Suprapubic skin (tissue), 4 donors: ENCODE results near the gene ACSL1. TPM values are rescaled to one million over a fixed set of nuclear protein-coding genes. Genes with fewer than 3 reads are reported as not detected.

Source experiments
- DNase-seq, 2 donors: peaks; one replicate each; pipeline ENCODE4 v3.0.0-alpha.2; 2019; ENCODE audit warnings: low spot score in 2 of 2
- H3K27ac ChIP-seq: fragments of 200-600 bp; sonication (generic); one replicate; pipeline ENCODE4 v1.5.1; 2019
- H3K27me3 ChIP-seq: fragments of 200-600 bp; sonication (generic); one replicate; pipeline ENCODE4 v1.5.1; 2019
- H3K36me3 ChIP-seq: fragments of 200-600 bp; sonication (generic); one replicate; pipeline ENCODE4 v1.5.1; 2019
- H3K4me1 ChIP-seq: fragments of 200-600 bp; sonication (generic); one replicate; pipeline ENCODE4 v1.5.1; 2019
- H3K4me3 ChIP-seq: fragments of 200-600 bp; sonication (generic); one replicate; pipeline ENCODE4 v1.5.1; 2019; ENCODE audit warnings: mild to moderate bottlenecking
- H3K9me3 ChIP-seq: fragments of 200-600 bp; sonication (generic); one replicate; pipeline ENCODE4 v1.5.1; 2019
- CTCF ChIP-seq, 2 donors: fragments of 200-600 bp in 1 of 2; fragments of 450-650 bp in 1 of 2; sonication (generic) in 1 of 2; IDR thresholded peaks; one replicate each; pipeline ENCODE4 v1.5.1; 2016 to 2019; ENCODE audit warnings: antibody characterized with exemption in 2 of 2, mild to moderate bottlenecking in 1 of 2, moderate library complexity in 1 of 2
- EP300 ChIP-seq: sonication (generic); formaldehyde crosslinking; IDR thresholded peaks from one replicate; pipeline ENCODE4 v1.6.1; 2017; ENCODE audit warnings: antibody characterized with exemption
- POLR2A ChIP-seq, 2 donors: fragments of 450-650 bp; IDR thresholded peaks; one replicate each; pipeline ENCODE4 v1.6.1; 2017; ENCODE audit warnings: antibody characterized with exemption in 2 of 2, mild to moderate bottlenecking in 2 of 2, moderate library complexity in 2 of 2
- POLR2AphosphoS5 ChIP-seq, 3 donors: sonication (generic); formaldehyde crosslinking; IDR thresholded peaks; one replicate each; pipeline ENCODE4 v1.6.1; 2017; ENCODE audit warnings: antibody characterized with exemption in 3 of 3
- WGBS: methylation state at CpG from one replicate; pipeline ENCODE4 v1.1.5; 2018; 5-methylcytosine and 5-hydroxymethylcytosine counted together
- total RNA-seq, 4 donors: library from RNA; depleted of rRNA; stranded (reverse); fragments of >200 nt; gene quantifications; one replicate each; pipeline ENCODE4 v1.1.0, GENCODE V29; 2016

Gene ACSL1
- total RNA-seq, 4 donors from 2014 or later: 236 to 420 (median 277) TPM

GRCh38 chr4:184803133-184803532 is 22.6 kb downstream of the ACSL1 start:
- Histone ChIP-seq H3K36me3 (peaks cover 6% of the 10 kb centered on the region), H3K9me3 (no peaks in the 10 kb centered on the region), H3K4me3 (peak overlapping the region; percentile 24), H3K4me1 (peaks cover 79% of the 10 kb centered on the region), H3K27ac (peak overlapping the region; percentile 72), H3K27me3 (no peaks in the 10 kb centered on the region)
- TF ChIP-seq EP300 (no peak), CTCF (IDR thresholded peaks at IDR 0.05) (no peak), POLR2A (IDR thresholded peaks at IDR 0.05) (no peak), POLR2AphosphoS5 (IDR thresholded peaks at IDR 0.05) (no peak)
- 98% methylated on average over 16 of the region's 16 CpGs for WGBS
- no peak for DNase-seq

GRCh38 chr4:184802697-184803015 is 23.1 kb downstream of the ACSL1 start:
- no peak for TF ChIP-seq POLR2AphosphoS5 (IDR thresholded peaks at IDR 0.05)
- TF ChIP-seq EP300: no peak
- TF ChIP-seq CTCF (IDR thresholded peaks at IDR 0.05): no peak
- TF ChIP-seq POLR2A (IDR thresholded peaks at IDR 0.05): no peak
- Histone ChIP-seq H3K4me1 (peaks cover 74% of the 10 kb centered on the region), H3K27me3 (no peaks in the 10 kb centered on the region), H3K9me3 (no peaks in the 10 kb centered on the region), H3K36me3 (peaks cover 10% of the 10 kb centered on the region), H3K4me3 (peak overlapping the region; percentile 24), H3K27ac (peak overlapping the region; percentile 72)
- DNase-seq: no peak
- 58% methylated on average over 9 of the region's 9 CpGs for WGBS

GRCh38 chr4:184801781-184802696 is 23.7 kb downstream of the ACSL1 start:
- Histone ChIP-seq H3K27me3 (no peaks in the 10 kb centered on the region), H3K9me3 (no peaks in the 10 kb centered on the region), H3K27ac (peak overlapping the region; percentile 72), H3K4me3 (peak overlapping the region; percentile 24), H3K4me1 (peaks cover 68% of the 10 kb centered on the region), H3K36me3 (peaks cover 16% of the 10 kb centered on the region)
- TF ChIP-seq POLR2A (IDR thresholded peaks at IDR 0.05): no peak
- no peak for TF ChIP-seq CTCF (IDR thresholded peaks at IDR 0.05)
- TF ChIP-seq POLR2AphosphoS5 (IDR thresholded peaks at IDR 0.05): no peak
- no peak for TF ChIP-seq EP300
- WGBS: 51% methylated on average over 10 of the region's 10 CpGs
- no peak for DNase-seq

- peaks cover 43% of the 10 kb centered on the region for H3K4me1 ChIP-seq
- H3K9me3 ChIP-seq: no peaks in the 10 kb centered on the region
- H3K4me3 ChIP-seq: no peak overlapping the region
- DNase-seq: no peak
- H3K27me3 ChIP-seq: no peaks in the 10 kb centered on the region
- peaks cover 18% of the 10 kb centered on the region for H3K36me3 ChIP-seq
- 95% methylated on average over 2 of the region's 7 CpGs for WGBS
- no peak for TF ChIP-seq POLR2A (IDR thresholded peaks at IDR 0.05)
- no peak for TF ChIP-seq POLR2AphosphoS5 (IDR thresholded peaks at IDR 0.05)
- no peak for TF ChIP-seq EP300
- H3K27ac ChIP-seq: no peak overlapping the region
Observed at GRCh38 chr4:184798504-184798903, 27.3 kb downstream of the ACSL1 start.

GRCh38 chr4:184796906-184797305 is 28.9 kb downstream of the ACSL1 start:
- Histone ChIP-seq H3K4me3 (no peak overlapping the region), H3K27ac (no peak overlapping the region), H3K9me3 (no peaks in the 10 kb centered on the region), H3K36me3 (peaks cover 18% of the 10 kb centered on the region), H3K4me1 (peaks cover 36% of the 10 kb centered on the region), H3K27me3 (no peaks in the 10 kb centered on the region)
- TF ChIP-seq CTCF (IDR thresholded peaks at IDR 0.05): no peak
- no peak for TF ChIP-seq EP300
- TF ChIP-seq POLR2A (IDR thresholded peaks at IDR 0.05): no peak
- TF ChIP-seq POLR2AphosphoS5 (IDR thresholded peaks at IDR 0.05): no peak
- 84% methylated on average over 9 of the region's 9 CpGs for WGBS
- DNase-seq: no peak
